Measurements from ENCODE around the gene RCOR3.

Gene RCOR3

GRCh38 chr1:211330282-211330936 lies 71.2 kb downstream of the RCOR3 start:
- H3K9ac ChIP-seq (ENCODE audit: low read length) = no peak overlapping the region
- H3K27me3 ChIP-seq (ENCODE audit: control insufficient read depth, insufficient read depth, low read length) = no peaks in the 10 kb centered on the region
- no peak overlapping the region for H3K4me3 ChIP-seq (ENCODE audit: low read length)
- peaks cover 18% of the 10 kb centered on the region for H3K4me1 ChIP-seq (ENCODE audit: control insufficient read depth, insufficient read depth, low read length)
- H3K27ac ChIP-seq (ENCODE audit: low read depth, low read length) = no peak overlapping the region
- H3K36me3 ChIP-seq (ENCODE audit: control insufficient read depth, insufficient read depth, low read length) = no peaks in the 10 kb centered on the region

DNA sequence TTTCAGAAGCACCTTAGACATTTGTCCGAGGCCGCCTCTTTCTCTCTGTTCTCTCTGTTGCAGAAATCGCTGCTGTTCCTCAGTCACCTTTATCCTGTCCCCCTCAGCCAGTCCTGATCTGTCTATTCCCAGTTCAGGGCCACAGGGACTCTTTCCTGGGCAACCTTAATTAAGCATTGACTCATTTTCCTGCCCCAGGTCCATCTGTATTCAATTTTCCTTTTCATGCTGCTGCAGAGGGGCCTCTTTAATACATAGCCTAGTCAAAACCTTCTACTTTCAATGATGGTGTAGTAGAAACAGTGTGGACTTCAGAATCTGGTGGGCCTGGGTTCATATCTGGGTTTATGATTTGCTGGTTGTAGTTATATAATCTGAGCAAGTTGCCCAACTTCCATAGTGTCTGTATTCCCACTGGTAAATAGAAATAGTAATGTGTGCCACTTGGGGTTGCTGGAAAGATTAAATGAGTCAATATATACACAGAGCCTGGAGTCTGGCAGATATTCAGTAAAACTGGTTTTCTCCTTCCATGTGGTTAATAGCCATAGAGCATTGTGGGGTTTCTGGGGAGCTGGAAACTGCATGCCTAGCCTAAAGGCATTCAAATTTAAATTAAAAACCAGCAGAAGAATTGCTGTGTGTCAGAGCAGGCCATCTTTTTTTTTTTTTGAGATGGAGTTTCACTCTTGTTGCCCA lies 72.0 kb downstream of the RCOR3 start:
- no peak overlapping the region for H3K4me3 ChIP-seq (ENCODE audit: low read length)
- peaks cover 17% of the 10 kb centered on the region for H3K4me1 ChIP-seq (ENCODE audit: control insufficient read depth, insufficient read depth, low read length)
- H3K27me3 ChIP-seq (ENCODE audit: control insufficient read depth, insufficient read depth, low read length) = no peaks in the 10 kb centered on the region
- H3K36me3 ChIP-seq (ENCODE audit: control insufficient read depth, insufficient read depth, low read length) = no peaks in the 10 kb centered on the region
- H3K27ac ChIP-seq (ENCODE audit: low read depth, low read length) = no peak overlapping the region
- no peak overlapping the region for H3K9ac ChIP-seq (ENCODE audit: low read length)

DNA sequence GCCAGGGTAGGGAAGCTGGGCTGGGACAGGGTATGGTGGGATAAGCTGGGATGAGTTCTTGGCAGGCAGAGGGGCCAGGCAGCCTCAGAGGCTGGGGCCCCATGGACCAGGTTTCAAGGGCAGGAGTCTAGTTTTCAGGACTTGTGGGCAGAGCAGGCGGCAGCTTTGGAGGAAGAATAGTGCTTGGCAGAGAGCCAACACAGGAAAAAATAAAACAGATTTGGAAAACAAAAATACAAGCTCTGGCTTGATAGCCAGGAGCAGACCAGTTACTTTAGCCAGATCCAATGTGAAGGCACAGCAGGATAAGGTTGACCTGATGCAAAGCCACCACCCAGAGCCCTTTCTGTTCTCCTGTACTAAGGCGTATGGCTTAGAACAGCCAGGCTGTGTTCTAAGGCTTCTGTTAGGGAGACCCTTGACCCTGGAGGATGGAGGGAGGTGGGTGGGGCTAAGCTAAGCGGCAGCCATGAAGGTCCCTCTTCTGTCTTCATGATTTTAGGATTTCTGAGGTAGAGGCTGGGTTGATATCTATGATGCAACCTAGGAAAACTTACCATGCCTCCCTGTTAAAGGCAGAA lies 73.0 kb downstream of the RCOR3 start:
- Histone ChIP-seq H3K27ac (ENCODE audit: low read depth, low read length) (no peak overlapping the region), H3K9ac (ENCODE audit: low read length) (no peak overlapping the region), H3K27me3 (ENCODE audit: control insufficient read depth, insufficient read depth, low read length) (no peaks in the 10 kb centered on the region), H3K4me3 (ENCODE audit: low read length) (no peak overlapping the region), H3K4me1 (ENCODE audit: control insufficient read depth, insufficient read depth, low read length) (peaks cover 15% of the 10 kb centered on the region), H3K36me3 (ENCODE audit: control insufficient read depth, insufficient read depth, low read length) (no peaks in the 10 kb centered on the region)

DNA sequence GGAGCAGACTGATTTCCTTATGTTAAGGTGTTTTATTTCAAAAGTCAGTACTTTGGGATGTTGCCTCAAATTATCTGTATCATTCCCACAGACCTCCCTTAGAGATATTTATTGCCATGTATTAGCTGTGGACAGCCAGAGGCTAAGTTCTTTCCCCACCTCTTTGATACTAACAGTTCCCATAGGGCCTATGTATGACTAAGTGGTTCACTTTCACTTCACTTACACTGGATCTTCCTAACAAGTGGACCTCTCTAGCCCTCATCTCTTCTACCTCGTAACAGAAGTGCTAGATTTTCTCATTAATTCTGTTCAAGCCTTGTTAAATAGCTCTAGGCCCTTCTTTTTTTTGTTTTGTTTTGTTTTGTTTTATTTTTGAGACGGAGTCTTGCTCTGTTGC lies 73.7 kb downstream of the RCOR3 start:
- Histone ChIP-seq H3K27me3 (ENCODE audit: control insufficient read depth, insufficient read depth, low read length) (no peaks in the 10 kb centered on the region), H3K4me1 (ENCODE audit: control insufficient read depth, insufficient read depth, low read length) (peaks cover 15% of the 10 kb centered on the region), H3K9ac (ENCODE audit: low read length) (no peak overlapping the region), H3K27ac (ENCODE audit: low read depth, low read length) (no peak overlapping the region), H3K36me3 (ENCODE audit: control insufficient read depth, insufficient read depth, low read length) (no peaks in the 10 kb centered on the region), H3K4me3 (ENCODE audit: low read length) (no peak overlapping the region)

DNA sequence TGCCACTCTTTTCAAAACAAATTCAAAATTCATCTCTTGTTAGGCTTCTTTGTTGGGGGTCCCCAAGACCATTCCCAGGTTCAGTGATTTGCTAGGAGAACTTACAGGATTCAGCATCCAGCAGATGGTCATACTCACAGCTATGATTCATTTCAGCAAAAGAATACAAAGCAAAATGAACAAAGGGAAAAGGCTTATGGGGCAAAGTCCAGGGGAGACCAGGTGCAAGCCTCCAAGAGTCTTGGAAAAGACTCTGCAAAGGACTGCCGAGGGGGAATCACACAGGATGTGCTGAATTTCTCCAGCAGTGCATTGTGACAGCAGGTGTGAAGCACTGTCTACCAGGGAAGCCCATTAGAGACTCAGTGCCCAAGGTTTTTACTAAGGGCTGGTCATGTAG lies 74.7 kb downstream of the RCOR3 start:
- H3K4me1 ChIP-seq (ENCODE audit: control insufficient read depth, insufficient read depth, low read length) = peaks cover 8% of the 10 kb centered on the region
- H3K27ac ChIP-seq (ENCODE audit: low read depth, low read length) = no peak overlapping the region
- no peaks in the 10 kb centered on the region for H3K36me3 ChIP-seq (ENCODE audit: control insufficient read depth, insufficient read depth, low read length)
- H3K4me3 ChIP-seq (ENCODE audit: low read length) = no peak overlapping the region
- no peaks in the 10 kb centered on the region for H3K27me3 ChIP-seq (ENCODE audit: control insufficient read depth, insufficient read depth, low read length)
- no peak overlapping the region for H3K9ac ChIP-seq (ENCODE audit: low read length)

DNA sequence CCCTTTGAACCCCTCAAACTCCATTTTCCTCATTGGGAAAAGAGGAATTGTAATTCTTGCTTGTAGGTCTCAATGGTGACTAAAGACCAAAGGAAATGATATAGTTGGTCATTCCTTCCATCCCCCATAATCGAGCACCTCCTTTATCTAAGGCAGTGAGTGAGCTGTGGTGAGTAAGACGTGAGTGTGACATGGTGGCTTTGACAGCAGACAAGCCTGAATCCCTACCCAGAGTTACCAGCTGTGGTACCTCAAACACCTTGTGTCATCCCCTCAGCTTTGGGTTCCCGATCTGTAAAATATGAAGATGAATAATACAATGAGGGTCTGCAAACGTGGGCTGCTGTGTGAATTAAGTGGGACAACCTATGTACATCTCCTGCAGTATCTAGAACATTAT lies 75.8 kb downstream of the RCOR3 start:
- Histone ChIP-seq H3K36me3 (ENCODE audit: control insufficient read depth, insufficient read depth, low read length) (no peaks in the 10 kb centered on the region), H3K27me3 (ENCODE audit: control insufficient read depth, insufficient read depth, low read length) (no peaks in the 10 kb centered on the region), H3K9ac (ENCODE audit: low read length) (no peak overlapping the region), H3K27ac (ENCODE audit: low read depth, low read length) (no peak overlapping the region), H3K4me3 (ENCODE audit: low read length) (no peak overlapping the region), H3K4me1 (ENCODE audit: control insufficient read depth, insufficient read depth, low read length) (peaks cover 5% of the 10 kb centered on the region)

DNA sequence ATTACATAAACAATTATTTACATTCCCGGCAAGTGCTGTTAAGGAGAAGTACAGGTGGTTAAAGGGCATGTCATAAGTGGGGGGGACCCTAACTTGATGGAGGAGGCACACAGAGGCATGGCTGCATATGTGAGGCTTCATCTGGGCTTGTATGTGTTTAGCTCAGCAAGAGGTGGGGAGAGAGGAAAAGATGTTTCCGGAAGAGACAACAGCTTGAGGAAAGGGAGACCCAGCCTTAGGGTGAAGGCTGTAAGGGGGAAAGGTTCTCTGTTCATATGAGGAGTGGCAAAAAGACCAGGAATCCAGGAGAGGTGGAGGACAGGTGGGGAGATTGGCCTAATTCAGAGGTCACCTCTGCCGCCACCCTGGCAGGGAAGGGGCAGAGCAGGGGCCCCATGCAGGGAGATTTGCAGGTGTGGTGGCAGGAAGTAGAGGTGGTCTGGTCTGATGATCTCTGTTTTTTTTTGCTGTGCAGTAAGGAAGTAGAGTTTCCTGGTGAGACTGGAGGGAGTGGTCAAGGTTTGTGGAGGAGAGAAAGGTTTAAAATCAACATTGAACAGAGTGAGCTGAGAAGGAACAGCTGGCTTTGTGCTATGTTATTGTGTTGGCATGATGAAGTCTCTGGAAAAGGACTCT lies 76.5 kb downstream of the RCOR3 start:
- Histone ChIP-seq H3K9ac (ENCODE audit: low read length) (no peak overlapping the region), H3K4me1 (ENCODE audit: control insufficient read depth, insufficient read depth, low read length) (peaks cover 5% of the 10 kb centered on the region), H3K27ac (ENCODE audit: low read depth, low read length) (no peak overlapping the region), H3K27me3 (ENCODE audit: control insufficient read depth, insufficient read depth, low read length) (no peaks in the 10 kb centered on the region), H3K4me3 (ENCODE audit: low read length) (peak overlapping the region; percentile 35), H3K36me3 (ENCODE audit: control insufficient read depth, insufficient read depth, low read length) (no peaks in the 10 kb centered on the region)

DNA sequence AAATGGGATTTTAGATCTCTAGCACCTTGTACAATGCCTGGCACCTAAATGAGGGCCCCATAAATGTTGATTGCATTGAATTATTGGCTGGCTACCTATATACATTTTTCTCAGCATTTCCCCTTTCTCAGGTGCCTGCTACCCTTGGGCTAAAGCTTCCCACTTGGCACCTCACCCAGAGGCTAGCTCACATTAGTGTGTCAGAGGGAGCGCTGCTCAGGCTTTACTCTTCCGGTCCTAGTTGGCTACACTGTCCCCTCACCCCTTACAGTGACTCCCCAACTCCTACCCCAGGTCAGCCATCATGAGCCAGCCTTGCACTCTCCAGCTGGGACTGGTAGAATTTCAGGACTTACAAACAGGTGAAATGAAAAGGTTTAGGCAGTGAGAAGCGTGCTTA lies 77.0 kb downstream of the RCOR3 start:
- H3K27ac ChIP-seq (ENCODE audit: low read depth, low read length) = no peak overlapping the region
- peaks cover 5% of the 10 kb centered on the region for H3K4me1 ChIP-seq (ENCODE audit: control insufficient read depth, insufficient read depth, low read length)

DNA sequence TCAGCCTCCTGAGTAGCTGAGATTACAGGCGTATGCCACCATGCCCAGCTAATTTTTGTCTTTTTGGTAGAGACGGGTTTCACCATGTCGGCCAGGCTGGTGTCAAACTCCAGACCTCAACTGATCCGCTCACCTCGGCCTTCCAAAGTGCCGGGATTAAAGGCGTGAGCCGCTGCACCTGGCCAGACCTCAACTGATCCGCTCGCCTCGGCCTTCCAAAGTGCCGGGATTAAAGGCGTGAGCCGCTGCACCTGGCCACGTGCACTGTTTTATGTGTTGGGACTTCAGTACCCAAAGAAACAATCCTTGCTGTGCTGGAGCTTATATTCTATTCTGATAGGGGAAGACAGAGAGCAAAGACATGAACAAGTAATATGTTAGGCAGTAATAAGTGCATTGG lies 77.6 kb downstream of the RCOR3 start:
- no peaks in the 10 kb centered on the region for H3K36me3 ChIP-seq (ENCODE audit: control insufficient read depth, insufficient read depth, low read length)
- no peak overlapping the region for H3K4me3 ChIP-seq (ENCODE audit: low read length)
- no peaks in the 10 kb centered on the region for H3K27me3 ChIP-seq (ENCODE audit: control insufficient read depth, insufficient read depth, low read length)
- H3K4me1 ChIP-seq (ENCODE audit: control insufficient read depth, insufficient read depth, low read length) = peaks cover 5% of the 10 kb centered on the region
- no peak overlapping the region for H3K27ac ChIP-seq (ENCODE audit: low read depth, low read length)
- no peak overlapping the region for H3K9ac ChIP-seq (ENCODE audit: low read length)

More for the DNA sequence above, 77.0 kb downstream of the RCOR3 start:
- Histone ChIP-seq H3K9ac (ENCODE audit: low read length) (no peak overlapping the region), H3K36me3 (ENCODE audit: control insufficient read depth, insufficient read depth, low read length) (no peaks in the 10 kb centered on the region), H3K27me3 (ENCODE audit: control insufficient read depth, insufficient read depth, low read length) (no peaks in the 10 kb centered on the region), H3K4me3 (ENCODE audit: low read length) (peak overlapping the region; percentile 35)

DNA sequence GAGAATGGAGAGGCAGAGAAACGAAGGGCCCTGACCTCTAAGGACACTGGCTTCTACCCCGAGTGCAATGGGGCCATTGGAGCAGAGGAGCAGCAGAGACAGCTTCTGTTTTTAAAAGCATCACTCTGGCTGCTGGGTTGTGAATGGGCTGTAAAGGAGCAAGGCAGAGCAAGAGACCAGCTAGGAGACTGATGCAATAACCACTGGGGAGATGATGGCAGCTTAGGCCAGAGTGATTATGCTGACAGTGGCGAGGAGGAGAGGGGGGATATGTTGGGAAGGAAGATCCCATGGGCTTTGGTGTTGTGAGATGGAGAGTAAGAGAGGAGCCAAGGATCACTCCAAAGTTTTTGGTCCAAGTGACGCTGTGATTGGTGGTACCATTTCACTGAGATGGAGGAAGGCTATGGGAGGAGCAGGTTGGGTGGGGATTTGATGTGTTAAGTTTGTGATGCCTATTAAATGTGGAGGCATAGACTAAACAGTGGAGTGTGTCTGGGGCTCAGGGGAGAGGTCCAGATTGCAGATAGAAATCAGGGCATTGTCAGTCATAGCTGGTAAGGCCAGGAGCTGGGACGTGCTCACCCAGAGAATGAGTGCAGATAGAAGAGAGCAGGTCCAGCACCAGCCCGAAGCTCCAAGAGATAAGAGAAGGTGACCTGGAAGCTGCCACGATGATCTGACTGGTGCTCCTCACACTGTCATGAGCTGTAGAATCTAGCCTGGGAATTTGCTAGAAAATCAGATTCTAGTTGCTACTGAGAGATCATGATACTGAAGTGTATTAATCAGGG lies 78.5 kb downstream of the RCOR3 start:
- Histone ChIP-seq H3K4me3 (ENCODE audit: low read length) (no peak overlapping the region), H3K9ac (ENCODE audit: low read length) (no peak overlapping the region), H3K36me3 (ENCODE audit: control insufficient read depth, insufficient read depth, low read length) (no peaks in the 10 kb centered on the region), H3K27me3 (ENCODE audit: control insufficient read depth, insufficient read depth, low read length) (no peaks in the 10 kb centered on the region), H3K27ac (ENCODE audit: low read depth, low read length) (no peak overlapping the region), H3K4me1 (ENCODE audit: control insufficient read depth, insufficient read depth, low read length) (no peaks in the 10 kb centered on the region)

DNA sequence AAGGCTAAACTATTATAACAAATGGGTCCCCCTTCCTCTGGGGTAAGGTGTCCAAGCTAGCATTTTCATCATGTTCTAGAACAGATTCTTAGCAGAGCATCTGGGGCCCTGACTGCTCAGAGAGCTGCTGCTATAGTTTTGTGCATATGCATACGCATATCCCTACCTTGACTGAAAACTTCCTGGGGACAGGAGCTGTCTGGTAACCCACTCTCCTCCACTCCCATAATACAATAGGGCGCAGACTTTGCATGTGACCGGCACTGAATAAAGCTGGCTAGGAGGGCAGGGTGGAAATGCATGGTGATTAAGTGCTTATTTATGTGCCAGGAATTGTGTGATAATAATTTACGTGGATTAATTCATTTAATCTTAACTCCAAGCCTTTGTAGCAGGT lies 79.1 kb downstream of the RCOR3 start:
- no peak overlapping the region for H3K4me3 ChIP-seq (ENCODE audit: low read length)
- H3K4me1 ChIP-seq (ENCODE audit: control insufficient read depth, insufficient read depth, low read length) = no peaks in the 10 kb centered on the region
- no peaks in the 10 kb centered on the region for H3K27me3 ChIP-seq (ENCODE audit: control insufficient read depth, insufficient read depth, low read length)
- H3K27ac ChIP-seq (ENCODE audit: low read depth, low read length) = no peak overlapping the region
- H3K36me3 ChIP-seq (ENCODE audit: control insufficient read depth, insufficient read depth, low read length) = no peaks in the 10 kb centered on the region
- no peak overlapping the region for H3K9ac ChIP-seq (ENCODE audit: low read length)

DNA sequence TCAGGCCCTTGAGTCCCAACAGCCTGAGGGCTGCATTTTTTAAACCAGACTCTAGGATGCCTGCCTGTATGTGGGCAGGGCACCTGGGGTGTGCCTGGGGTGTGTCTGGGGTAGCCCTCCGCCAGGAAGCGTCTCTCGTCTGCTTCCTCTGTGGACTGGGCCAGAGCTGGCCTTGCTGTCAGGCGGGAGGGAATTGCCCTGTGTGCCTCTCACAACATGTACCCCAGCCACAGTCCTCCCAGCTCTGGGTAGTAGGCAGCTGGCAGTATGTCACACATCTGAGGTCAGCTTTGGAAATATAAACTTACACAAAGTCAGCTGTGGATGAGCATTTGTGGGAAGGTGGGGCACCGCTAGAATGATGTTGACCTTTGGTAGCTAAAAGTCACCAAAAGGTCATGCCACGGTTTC lies 80.5 kb downstream of the RCOR3 start:
- Histone ChIP-seq H3K27ac (ENCODE audit: low read depth, low read length) (no peak overlapping the region), H3K4me1 (ENCODE audit: control insufficient read depth, insufficient read depth, low read length) (no peaks in the 10 kb centered on the region), H3K9ac (ENCODE audit: low read length) (no peak overlapping the region)

More for the DNA sequence above, 80.5 kb downstream of the RCOR3 start:
- Histone ChIP-seq H3K36me3 (ENCODE audit: control insufficient read depth, insufficient read depth, low read length) (no peaks in the 10 kb centered on the region), H3K27me3 (ENCODE audit: control insufficient read depth, insufficient read depth, low read length) (no peaks in the 10 kb centered on the region), H3K4me3 (ENCODE audit: low read length) (no peak overlapping the region)
